Activated CD4-positive, alpha-beta T cell treated with anti-CD3 and anti-CD28 coated beads for 4 hours (primary cell): ENCODE results near the gene PCDH9.
"Not testable (repeated sequence)": the region's sequence is repeated elsewhere in the genome, so short reads cannot be mapped to it uniquely, and the experiment has no call there.

Experiments
- DNase-seq, 2 donors: peaks; one replicate each; pipeline ENCODE4 v3.0.0-alpha.2; 2020

The PCDH9 gene

GRCh38 chr13:66301482-66301881, 928.7 kb downstream of the PCDH9 start:
- DNase-seq, result no peak

- DNase-seq, result no peak
Observed at GRCh38 chr13:66301006-66301405, 929.1 kb downstream of the PCDH9 start.

- DNase-seq, result no peak
Observed at GRCh38 chr13:66296875-66297274, 933.3 kb downstream of the PCDH9 start.

GRCh38 chr13:66296328-66296727, 933.8 kb downstream of the PCDH9 start:
- DNase-seq, result no peak

GRCh38 chr13:66286806-66287205, 943.3 kb downstream of the PCDH9 start:
- not testable (repeated sequence) for DNase-seq

- DNase-seq, result no peak
Observed at GRCh38 chr13:66275416-66275815, 954.7 kb downstream of the PCDH9 start.

GRCh38 chr13:66273011-66273410, 957.1 kb downstream of the PCDH9 start:
- DNase-seq, result no peak

- no peak for DNase-seq
Observed at GRCh38 chr13:66266761-66267160, 963.4 kb downstream of the PCDH9 start.

GRCh38 chr13:66266348-66266747, 963.8 kb downstream of the PCDH9 start:
- DNase-seq, result no peak

GRCh38 chr13:66265371-66265770, 964.8 kb downstream of the PCDH9 start:
- DNase-seq, result no peak

- no peak for DNase-seq
Observed at GRCh38 chr13:66264971-66265370, 965.2 kb downstream of the PCDH9 start.

- DNase-seq, result no peak
Observed at GRCh38 chr13:66262330-66262729, 967.8 kb downstream of the PCDH9 start.

- not testable (repeated sequence) for DNase-seq
Observed at GRCh38 chr13:66259426-66259825, 970.7 kb downstream of the PCDH9 start.
